Measurements from ENCODE around the gene C1QTNF4. TPM values are rescaled to one million over a fixed set of nuclear protein-coding genes. Genes with fewer than 3 reads are reported as not detected.

C1QTNF4 gene
- total and polyA plus RNA-seq, 2 of the 4 experiments (the other 2 are of a cell fraction) = 0.12 TPM; not detected in 1

DNA sequence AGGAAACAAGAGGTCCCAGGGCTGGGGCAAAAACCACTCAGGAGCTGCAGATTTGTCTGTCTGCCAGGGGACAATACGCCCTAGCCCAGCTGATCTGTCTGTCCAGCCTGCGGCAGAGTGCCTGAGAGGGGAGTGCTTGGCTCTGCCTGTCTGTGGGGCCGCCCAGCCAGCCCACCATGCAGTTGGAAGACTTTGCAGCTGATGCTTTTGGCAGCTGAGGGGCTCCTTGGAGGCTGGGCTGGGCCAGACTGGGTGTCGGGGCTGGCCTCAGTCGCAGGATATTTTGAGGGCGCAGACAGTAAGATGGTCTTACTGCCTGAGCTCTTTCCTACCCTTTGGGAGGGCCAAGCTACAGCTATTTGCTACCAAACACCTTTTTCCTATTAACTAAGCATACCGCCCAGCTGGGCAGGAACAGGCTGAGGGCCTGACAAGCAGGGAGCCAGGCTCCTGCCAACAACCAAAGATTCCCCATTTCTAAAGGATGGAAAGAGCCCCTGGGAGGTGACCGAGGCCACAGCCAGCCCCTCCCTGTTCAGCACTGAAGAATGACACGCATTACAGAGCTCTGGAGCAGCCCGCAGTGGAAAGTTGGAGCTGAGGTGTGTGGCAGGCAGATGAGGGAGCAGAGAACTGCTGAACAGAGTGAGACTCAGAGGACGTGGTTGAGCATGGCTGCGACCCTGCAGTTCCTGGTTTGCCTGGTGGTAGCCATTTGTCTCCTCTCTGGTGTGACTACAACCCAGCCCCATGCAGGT is 7.9 kb downstream of the C1QTNF4 start, which contains the start of gene FAM180B:
Gene FAM180B, plus strand, starts transcription at position 581 of the 758 bp plus-strand sequence. Its CDS starts 91 bp downstream, at position 672.
- Histone ChIP-seq H2AK5ac (ENCODE audit: low read depth, low read length) (no peak within 1 kb of the TSS), H3K9me1 (ENCODE audit: insufficient read depth, low read length) (no peaks in the 10 kb centered on the region), H4K5ac (ENCODE audit: low read depth, low read length) (no peak within 1 kb of the TSS), H2AFZ (replicated peaks; ENCODE audit: low read length, poor library complexity) (no peak within 1 kb of the TSS), H2BK120ac (ENCODE audit: low read depth, low read length) (no peak within 1 kb of the TSS), H3K4me2 (ENCODE audit: low read depth, low read length) (no peak within 1 kb of the TSS), H3K4me1 (ENCODE audit: control insufficient read depth, insufficient read depth, low read length) (no peaks in the 10 kb centered on the region), H3K79me1 (ENCODE audit: low read depth in 1 of 2, low read length in 2 of 2) (peaks cover 0 to 9% of the 10 kb centered on the region in 2 experiments; a peak in 2 of 4 replicates), H3K9ac (ENCODE audit: low read depth, low read length) (no peak within 1 kb of the TSS), H3K36me3 (ENCODE audit: control insufficient read depth, insufficient read depth, low read length) (peaks cover 30% of the 10 kb centered on the region), H2BK20ac (ENCODE audit: low read depth, low read length) (no peak within 1 kb of the TSS), H4K91ac (ENCODE audit: insufficient read depth, low read depth, low read length) (no peak within 1 kb of the TSS), H3K18ac (ENCODE audit: low read depth, low read length) (no peak within 1 kb of the TSS), H2BK5ac (ENCODE audit: low read depth, low read length, poor library complexity, severe bottlenecking) (no peak within 1 kb of the TSS), H3K27ac (ENCODE audit: insufficient read depth, low read length) (no peak within 1 kb of the TSS), H3K9me3 (ENCODE audit: control insufficient read depth, insufficient read depth, low read length) (peaks cover 3% of the 10 kb centered on the region), H2BK15ac (ENCODE audit: low read depth, low read length) (no peak within 1 kb of the TSS), H4K20me1 (ENCODE audit: insufficient read depth, low read length) (no peaks in the 10 kb centered on the region), H3K14ac (replicated peaks; ENCODE audit: low read depth, low read length) (no peak within 1 kb of the TSS), H3K56ac (ENCODE audit: extremely low read depth, insufficient read depth, low read length) (no peak within 1 kb of the TSS), H3K4ac (ENCODE audit: low read depth, low read length) (no peak within 1 kb of the TSS), H2AK9ac (replicated peaks; ENCODE audit: low read depth, low read length, poor library complexity) (no peak within 1 kb of the TSS), H3K4me3 (ENCODE audit: insufficient read depth, low read depth, low read length) (no peak within 1 kb of the TSS), H4K8ac (ENCODE audit: low read depth in 2 of 2, low read length in 2 of 2) (no peak within 1 kb of the TSS), H3K27me3 (ENCODE audit: control insufficient read depth, insufficient read depth, low read length) (peaks cover 11% of the 10 kb centered on the region), H3K23ac (ENCODE audit: low read depth, low read length) (no peak within 1 kb of the TSS)
- TF ChIP-seq POLR2A (IDR thresholded peaks at IDR 0.05; ENCODE audit: low read depth, low read length) = no peak
- TF ChIP-seq, protein P1, sequence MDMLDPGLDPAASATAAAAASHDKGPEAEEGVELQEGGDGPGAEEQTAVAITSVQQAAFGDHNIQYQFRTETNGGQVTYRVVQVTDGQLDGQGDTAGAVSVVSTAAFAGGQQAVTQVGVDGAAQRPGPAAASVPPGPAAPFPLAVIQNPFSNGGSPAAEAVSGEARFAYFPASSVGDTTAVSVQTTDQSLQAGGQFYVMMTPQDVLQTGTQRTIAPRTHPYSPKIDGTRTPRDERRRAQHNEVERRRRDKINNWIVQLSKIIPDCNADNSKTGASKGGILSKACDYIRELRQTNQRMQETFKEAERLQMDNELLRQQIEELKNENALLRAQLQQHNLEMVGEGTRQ (IDR thresholded peaks at IDR 0.05; ENCODE audit: low read depth, low read length) = no peak
- TF ChIP-seq CHD1 (IDR thresholded peaks at IDR 0.05; ENCODE audit: low read depth, low read length) = no peak
- TF ChIP-seq NFE2L2 (IDR thresholded peaks at IDR 0.05; ENCODE audit: low read depth, low read length) = no peak
- TF ChIP-seq RCOR1 (IDR thresholded peaks at IDR 0.05; ENCODE audit: insufficient replicate concordance, low read length) = no peak
- no peak for TF ChIP-seq BHLHE40 (IDR thresholded peaks at IDR 0.05; ENCODE audit: low read depth, low read length)
- TF ChIP-seq, protein P2, sequence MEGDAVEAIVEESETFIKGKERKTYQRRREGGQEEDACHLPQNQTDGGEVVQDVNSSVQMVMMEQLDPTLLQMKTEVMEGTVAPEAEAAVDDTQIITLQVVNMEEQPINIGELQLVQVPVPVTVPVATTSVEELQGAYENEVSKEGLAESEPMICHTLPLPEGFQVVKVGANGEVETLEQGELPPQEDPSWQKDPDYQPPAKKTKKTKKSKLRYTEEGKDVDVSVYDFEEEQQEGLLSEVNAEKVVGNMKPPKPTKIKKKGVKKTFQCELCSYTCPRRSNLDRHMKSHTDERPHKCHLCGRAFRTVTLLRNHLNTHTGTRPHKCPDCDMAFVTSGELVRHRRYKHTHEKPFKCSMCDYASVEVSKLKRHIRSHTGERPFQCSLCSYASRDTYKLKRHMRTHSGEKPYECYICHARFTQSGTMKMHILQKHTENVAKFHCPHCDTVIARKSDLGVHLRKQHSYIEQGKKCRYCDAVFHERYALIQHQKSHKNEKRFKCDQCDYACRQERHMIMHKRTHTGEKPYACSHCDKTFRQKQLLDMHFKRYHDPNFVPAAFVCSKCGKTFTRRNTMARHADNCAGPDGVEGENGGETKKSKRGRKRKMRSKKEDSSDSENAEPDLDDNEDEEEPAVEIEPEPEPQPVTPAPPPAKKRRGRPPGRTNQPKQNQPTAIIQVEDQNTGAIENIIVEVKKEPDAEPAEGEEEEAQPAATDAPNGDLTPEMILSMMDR (conservative IDR thresholded peaks at IDR 0.05; ENCODE audit: low read depth, low read length) = no peak
- no peak for TF ChIP-seq MXI1 (IDR thresholded peaks at IDR 0.05; ENCODE audit: borderline replicate concordance, low read depth, low read length)
- no peak for TF ChIP-seq RFX5 (IDR thresholded peaks at IDR 0.05; ENCODE audit: low read depth, low read length)
- no peak for TF ChIP-seq SMC3 (IDR thresholded peaks at IDR 0.05; ENCODE audit: low read depth, low read length)
- dilution Hi-C loops (cut with HindIII; ENCODE audit: low sequenced_read_pairs, unreplicated experiment) = no loop called here
- ATAC-seq (ENCODE audit: low read depth) (no peak), DNase-seq (no peak)
- POLR2A ChIA-PET (ENCODE audit: unreplicated experiment) = no interaction called here
- in situ Hi-C loops (cut with MboI; ENCODE audit: low sequenced_read_pairs) = no loop called here
- intact Hi-C loops (cut with micrococcal nuclease) = no loop called here
- no TSS peak for BruUV-seq (replicated peaks)
- CTCF ChIA-PET = interaction anchor here (0.6 to 1.2 kb wide), 2 partner anchors 8 to 14 kb away, joined by 3 to 7 read pairs; partner anchors contain the start of gene C1QTNF4
- WGBS, 2 experiments (ENCODE audit: extremely low coverage in 2 of 2, insufficient read length in 1 of 2) = 68% methylated on average over 5 of the region's 12 CpGs; no CpG with 5 or more reads in 1 of the 2 experiments
